Measurements from ENCODE around the gene CYP20A1.
"Not testable (repeated sequence)": the region's sequence is repeated elsewhere in the genome, so short reads cannot be mapped to it uniquely, and the experiment has no call there.

CYP20A1 gene

DNA sequence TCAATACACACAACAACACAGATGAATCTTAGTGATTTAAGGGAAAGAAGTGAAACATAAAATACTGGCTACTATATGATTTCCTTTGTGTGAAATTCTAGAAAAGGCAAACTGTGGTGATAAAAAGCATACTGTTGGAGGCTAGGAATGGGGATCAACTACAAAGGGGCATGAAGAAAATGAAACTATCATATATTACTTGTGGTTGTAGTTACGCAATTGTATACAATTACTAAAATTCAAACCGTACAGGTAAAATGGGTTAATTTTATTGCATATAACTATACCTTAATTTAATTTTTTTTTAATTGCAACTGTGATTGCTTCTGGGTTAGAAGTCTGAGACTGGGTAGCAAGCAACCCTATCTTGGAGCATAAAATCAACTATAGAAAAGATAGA, 47.7 kb downstream of the CYP20A1 start:
- DNase-seq = no peak

DNA sequence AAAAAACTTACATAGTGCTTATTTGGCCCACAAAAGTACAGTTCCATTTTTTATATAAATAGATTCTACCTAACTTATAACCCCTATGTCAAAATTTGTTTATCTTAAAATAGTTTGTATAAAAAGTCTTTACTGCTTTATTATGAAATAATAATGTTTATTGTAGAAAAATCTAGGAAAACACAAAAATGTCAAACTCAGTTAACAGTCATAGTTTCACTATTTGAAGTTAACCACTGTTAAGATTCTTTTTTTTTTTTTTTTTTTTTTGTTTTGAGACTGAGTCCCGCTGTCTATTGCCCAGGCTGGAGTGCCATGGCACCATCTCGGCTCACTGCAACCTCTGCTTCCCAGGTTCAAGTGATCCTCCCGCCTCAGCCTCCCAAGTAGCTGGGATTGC, 62.8 kb downstream of the CYP20A1 start:
- DNase-seq = no peak

DNA sequence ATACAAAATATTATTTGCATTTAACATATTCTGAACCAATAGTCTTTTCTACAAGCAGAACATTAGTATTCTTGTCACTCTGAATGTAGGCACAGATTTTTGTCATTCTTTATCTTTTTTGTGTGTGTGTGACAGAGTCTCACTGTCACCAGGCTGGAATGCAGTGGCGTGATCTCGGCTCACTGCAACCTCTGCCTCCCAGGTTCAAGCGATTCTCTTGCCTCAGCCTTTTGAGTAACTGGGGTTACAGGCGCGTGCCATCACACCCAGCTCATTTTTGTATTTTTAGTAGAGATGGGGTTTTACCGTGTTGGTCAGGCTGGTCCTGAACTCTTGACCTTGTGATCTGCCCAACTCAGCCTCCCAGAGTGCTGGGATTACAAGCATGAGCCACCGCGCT, 63.8 kb downstream of the CYP20A1 start:
- not testable (repeated sequence) for DNase-seq

DNA sequence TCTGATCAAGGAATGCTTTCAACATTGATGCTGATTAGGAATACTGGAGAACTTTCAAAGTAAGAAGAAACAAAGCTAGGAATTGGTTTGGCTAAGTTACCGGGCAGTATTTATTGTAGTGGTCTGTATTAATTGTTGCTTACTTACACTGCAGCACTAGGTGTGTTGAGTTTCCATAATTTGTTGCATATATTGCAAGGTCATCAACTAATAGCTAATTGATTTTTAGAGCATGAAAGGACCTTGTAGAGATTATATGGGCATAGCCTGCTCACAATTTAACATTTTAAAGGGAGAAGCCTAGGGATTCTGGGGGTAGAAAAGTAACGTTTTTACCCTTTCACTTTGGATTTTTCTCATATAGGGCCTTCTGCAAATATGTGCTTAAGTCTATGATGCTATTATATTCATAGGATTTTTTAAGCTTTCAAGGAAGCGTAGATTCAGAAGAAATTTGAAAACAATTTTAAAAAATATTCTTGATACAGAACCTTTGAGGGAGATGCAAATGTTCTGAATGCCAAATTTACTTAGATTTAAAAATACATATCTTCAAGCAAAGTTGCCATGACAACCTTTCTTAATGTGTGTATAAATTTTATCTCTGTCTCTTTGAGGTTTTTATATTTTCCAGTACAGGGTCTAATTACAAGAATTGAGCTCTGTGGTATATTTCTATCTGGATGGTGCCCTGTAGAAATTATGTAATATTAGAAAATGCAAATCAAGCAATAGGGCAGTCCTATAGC, 72.0 kb downstream of the CYP20A1 start:
- no peak for DNase-seq

DNA sequence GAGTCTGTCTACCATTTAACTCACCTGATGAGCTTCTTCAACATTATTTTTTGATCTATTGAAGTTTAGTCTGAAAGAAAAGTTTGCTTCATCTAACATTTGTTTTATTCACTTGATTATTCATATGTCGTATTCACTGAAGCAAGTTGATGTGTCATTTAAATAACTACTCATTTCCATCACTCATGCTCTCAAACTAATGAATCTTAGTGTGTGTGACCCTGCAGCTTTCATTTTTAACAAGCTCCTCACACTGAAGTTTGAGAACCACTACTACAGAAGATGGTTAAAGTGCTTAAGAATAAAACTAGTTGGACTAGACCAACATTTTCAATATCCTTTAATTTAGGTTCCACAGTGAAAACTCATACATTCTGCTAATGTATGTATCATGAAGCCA, 87.5 kb downstream of the CYP20A1 start:
- DNase-seq = no peak

DNA sequence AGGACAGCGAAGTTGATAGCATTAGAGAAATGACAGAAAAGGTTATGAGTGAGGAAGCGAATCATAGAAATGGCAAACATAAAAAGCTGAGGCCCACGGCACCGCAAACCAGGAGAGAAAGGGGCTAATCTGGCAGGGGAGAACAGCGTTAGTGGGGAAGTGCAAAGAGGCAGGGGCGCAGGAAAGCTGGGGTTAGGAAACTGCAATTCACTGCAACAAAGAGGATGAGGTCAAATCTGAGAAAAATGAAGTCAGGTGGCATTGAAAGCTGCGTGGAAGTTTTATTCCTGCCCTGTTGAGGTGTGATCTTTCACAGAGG, 88.7 kb downstream of the CYP20A1 start:
- peak; percentile 5 for DNase-seq

DNA sequence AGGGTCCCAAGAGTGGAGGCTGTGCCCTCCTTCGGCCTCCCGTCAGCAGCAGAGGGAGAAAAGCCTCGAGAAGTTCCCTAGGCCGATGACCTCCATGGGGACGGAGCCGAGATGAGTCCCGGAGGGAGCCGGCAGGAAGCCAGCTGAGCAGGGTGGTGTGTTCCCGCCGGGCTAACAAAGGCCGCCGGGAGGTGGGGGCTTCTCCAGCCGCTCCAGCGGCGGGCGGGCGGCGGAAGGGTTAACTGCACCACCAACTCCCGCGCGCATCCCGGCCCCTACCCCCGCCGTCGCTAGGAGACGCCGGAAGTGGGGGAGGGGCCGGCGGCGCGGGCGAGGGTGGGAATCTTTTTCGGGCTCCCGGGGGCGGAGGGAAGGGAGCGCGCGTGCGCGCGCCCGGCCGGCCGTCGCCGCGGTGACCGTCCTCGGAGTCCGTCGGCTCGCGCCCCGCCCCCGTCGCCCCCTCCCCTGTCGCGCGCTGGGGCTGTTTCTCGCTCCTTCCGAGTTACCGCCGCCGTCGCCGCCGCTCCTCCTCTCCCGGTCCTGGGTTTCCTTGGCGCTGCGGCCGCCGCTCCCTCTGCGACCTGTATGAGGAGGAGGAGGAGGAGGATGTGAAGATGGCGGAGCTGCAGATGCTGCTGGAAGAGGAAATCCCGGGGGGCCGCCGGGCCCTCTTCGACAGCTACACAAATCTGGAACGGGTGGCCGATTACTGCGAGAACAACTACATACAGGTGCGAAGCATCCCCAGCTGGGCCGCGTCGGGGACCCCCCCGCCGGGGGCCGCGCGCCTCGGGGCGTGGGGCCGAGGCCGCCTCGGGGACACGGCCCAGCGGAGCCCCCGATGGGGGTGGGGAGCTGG, 89.3 kb downstream of the CYP20A1 start, which contains the start of gene ABI2:
TSS of gene ABI2 (plus strand) at position 494 of the 859 bp plus-strand sequence. CDS start at position 615, 121 bp downstream.
- DNase-seq = peak; percentile 61

DNA sequence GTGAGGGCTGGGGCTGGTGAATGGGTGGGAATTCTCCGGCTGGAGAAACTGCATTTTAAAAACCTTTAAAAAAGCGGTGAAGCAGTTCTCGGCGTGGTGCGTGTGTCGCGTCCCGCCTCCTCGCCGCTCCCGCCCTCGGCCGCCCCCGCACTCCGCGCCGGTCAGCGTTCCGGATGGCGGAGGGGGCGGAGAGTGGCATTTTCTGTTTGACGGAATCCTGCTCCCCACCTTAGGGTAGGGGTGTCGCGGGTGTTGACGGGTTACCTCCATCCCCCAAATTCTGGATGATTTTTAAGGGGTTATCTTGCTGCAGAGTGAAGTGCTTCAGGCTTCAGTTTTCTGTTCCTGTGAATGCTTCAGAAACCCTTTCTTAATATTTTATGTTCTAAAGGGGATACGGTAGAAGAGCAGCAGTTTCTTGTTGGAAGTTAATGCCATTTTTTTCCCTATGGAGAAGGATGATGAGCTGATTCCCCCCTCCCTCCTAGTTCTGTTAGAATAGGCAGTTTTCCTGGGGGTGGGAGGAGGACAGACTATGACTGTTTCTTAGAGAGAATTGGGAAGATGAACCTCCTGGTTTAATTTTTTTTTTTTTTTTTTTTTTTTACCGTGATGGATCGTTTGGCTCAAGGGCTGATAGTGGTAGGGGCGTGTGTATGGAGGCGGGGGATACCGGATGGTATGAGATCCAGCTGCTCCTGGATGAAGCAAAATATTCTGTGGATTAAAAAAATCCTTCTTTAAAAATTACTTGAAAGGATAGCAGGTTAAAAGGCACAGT, 90.1 kb downstream of the CYP20A1 start:
- DNase-seq = peak; percentile 58

DNA sequence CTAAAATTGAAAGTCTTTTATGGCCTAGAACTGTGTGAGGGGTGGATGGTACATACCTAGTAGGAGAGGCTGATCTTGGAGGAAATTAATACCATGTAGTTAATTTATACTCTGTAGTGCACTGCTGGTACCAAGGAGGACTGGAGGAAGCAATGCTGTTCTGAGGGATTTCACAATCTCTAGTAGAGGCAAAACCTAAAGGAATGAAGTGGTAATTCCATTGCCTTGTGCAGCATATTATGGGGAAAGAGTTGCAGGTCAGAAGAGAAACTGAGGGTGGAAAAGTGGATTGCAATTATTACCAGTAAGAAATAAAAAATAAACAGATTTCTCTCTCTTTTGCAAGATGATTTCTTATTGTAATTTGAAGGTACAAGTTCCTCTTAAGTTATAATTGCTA, 91.6 kb downstream of the CYP20A1 start:
- no peak for DNase-seq

DNA sequence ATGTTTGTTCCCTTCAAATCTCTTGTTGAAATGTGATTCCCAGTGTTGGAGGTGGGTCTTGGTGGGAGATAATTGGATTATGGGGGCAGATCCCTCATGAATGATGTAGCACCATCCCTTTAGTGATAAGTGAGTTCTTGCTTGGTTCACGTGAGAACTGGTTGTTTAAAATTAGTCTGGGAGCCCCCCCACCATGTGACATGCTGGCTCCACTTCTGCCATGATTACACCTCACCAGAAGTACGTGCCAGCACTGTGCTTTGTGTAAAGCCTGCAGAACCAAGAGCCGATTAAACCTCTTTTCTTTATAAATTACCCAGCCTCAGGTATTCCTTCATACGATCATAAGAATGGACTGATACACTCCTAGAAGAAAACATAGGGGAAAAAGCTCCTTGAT, 99.5 kb downstream of the CYP20A1 start:
- no peak for DNase-seq

DNA sequence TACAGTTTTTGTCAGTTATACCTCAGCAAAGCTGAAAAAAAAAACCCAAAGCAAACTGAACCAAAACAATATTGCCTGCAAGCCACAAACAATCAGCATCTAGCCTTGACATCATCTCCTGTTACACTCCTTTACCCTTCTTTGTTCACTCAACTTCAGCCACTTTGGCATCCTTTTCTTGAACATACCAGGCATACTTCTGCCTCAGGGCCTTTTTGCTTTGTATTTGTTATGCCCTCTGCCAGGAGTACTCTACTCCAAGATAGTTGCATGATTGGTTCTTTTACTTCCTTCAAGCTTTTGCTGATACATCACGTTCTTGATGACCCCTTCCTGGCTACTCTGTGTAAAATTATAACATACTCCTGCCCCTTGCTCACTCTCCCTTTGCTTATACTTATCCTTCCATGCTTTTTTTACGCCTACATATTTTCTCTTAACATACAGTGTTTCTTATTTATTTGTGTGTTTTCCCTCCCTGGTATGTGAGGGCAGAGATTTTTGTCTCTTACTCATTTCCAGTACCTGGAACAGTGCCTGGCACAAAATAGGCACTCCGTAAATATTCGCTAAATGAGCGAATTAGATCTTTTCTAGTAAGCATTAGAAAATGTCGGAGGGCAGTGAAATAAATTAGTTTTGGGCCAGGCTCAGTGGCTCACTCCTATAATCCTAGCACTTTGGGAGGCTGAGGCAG, 102.1 kb downstream of the CYP20A1 start:
- DNase-seq = no peak

DNA sequence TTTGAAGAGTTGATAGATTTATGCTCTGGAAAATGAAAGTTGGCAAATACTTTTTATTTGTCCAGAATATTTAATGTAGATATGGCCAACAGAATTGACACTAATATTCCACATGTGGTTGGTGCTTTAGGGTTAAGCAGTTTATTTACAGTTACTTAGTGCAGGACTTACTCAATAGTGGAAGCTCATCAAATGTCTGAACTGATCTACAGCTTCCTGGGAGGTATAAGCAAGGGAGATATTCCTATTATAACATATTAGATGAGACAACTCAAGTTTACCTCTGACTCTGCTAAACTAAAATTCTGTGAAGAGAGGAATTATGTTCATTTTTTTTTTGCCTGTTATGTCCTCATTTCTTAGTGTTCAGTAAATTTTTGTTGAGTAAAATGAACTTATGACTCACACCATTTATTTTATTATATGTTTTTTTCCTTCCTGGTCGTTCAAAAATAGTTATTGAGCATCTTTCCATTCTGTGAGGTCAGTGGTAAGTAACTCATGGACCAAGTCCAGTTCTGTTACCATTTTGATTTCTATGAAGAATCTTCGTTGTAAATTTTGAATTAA, 103.0 kb downstream of the CYP20A1 start:
- DNase-seq = no peak

DNA sequence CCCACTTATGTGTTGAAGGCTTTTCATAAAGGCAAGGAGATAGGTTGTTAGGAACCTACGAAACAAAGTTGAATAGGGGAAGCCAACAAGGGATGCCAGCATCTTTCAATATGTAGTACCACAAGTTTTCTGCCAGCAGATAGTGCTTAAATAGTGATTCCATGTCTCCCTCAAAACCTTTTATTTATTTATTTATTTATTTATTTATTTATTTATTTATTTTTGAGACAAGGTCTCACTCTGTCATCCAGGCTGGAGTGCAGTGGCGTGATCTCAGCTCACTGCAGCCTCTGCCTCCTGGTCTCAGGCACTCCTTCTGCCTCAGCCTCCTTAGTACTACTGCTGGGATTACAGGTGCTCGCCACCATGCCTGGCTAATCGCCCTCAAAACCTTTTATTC, 103.6 kb downstream of the CYP20A1 start:
- not testable (repeated sequence) for DNase-seq

DNA sequence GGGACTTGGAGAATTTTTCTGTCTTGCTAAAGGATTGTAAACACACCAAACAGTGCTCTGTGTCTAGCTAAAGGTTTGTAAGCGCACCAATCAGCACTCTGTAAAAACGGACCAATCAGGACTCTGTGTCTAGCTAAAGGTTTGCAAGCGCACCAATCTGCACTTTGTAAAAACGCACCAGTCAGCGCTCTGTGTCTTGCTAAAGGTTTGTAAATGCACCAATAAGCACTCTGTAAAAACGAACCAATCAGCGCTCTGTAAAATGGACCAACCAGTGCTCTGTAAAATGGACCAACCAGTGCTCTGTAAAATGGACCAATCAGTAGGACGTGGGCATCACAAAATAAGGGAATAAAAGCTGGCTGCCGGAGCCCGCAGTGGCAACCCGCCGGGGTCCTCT, 105.8 kb downstream of the CYP20A1 start:
- DNase-seq = no peak

DNA sequence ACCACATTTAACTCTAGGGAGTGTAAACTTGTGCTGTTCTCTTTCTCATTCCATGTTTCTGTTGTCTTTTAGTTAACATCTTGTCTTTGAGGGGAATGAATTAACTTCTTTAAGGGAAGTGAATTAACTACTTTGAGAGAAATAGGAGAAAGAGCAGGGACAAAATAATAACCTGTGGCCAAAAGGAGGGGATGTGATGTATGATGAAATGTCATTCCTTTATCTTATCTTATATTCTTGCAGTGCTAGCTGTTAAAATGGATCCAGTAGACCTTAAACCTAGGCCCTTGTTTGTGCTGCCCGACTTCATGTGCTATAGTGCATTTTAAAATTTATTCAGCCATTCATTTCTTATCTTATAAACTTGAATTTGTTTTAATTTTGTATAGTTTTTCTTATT, 107.8 kb downstream of the CYP20A1 start:
- DNase-seq = no peak

DNA sequence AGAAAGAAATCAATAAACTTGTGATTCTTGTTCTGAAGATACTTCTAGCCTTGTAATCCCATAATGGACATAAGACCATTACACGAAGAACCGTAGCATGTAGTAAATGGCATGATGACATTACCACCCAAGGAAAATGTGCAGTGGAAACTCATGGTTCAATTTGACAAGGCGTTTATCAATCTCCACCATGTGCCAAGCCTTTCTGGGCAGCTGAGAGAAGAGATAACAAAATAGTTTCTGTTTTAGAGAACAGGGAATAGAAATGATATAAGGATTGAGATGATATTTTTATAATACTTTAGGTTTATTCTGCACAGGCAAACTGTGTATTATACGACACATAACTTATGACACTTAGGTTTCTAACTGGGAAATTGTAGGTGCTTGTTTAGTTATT, 108.6 kb downstream of the CYP20A1 start:
- DNase-seq = no peak

DNA sequence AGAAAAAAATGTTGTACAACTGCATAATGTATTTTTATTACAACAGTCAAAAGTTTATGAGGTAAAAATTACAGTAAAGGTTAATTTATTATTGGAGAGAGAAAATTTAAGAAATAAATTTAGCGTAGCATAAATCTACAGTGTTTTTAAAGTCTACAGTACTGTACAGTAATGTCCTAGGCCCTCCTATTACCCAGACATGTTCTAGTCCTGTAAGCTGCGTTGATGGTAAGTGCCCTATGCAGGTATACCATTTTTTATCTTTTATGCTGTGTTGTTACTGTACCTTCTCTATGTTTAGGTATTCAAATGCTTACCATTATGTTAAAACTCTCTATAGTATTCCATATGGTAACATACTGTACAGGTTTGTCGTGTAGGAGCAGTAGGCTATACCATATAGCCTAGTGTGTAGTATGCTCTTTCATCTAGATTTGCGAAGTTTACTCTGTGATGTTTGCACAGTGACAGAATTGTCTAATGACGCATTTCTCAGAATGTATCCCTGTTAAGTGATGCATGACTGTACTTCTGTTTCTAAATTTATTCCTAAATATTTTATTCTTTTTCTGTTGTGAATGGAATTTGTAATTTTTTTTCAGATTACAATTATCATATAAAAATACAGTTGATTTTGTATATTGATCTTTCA, 113.9 kb downstream of the CYP20A1 start:
- DNase-seq = no peak

DNA sequence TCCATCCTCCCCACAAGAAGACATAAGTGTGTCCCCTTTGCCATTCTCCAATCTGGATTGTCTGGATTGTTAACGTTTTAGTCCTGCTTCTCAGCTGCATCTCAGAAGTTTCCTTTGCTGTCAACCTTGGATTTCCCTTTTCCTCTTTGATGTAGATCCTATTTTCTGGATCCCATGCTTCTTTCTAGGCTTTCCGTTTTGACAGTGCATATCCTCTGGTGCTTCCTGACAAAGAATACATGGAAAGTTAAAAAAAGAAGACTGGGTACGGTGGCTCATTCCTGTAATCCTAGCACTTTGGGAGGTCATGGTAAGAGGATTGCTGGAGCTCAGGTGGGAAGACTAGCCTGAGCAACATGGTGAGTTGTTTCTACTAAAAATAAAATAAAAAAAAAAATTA, 116.1 kb downstream of the CYP20A1 start:
- no peak for DNase-seq

Measured in activated naive CD4-positive, alpha-beta T cell treated with Interleukin-2 at 50 U/mL for 16 hours (primary cell).